H9 (cell line): ENCODE data around the gene MLPH. TPM values are rescaled to one million over a fixed set of nuclear protein-coding genes. Genes with fewer than 3 reads are reported as not detected.

Source experiments
- DNase-seq: peaks from one replicate; pipeline ENCODE4 v3.0.0-alpha.2; 2017
- H2AFZ ChIP-seq: one replicate; pipeline ENCODE4 v1.6.1; 2013; ENCODE audit warnings: mild to moderate bottlenecking, low read length, control low read depth, moderate library complexity
- H2AK5ac ChIP-seq: 2 replicates; pipeline ENCODE4 v1.6.1; 2013; ENCODE audit warnings: low read length, control low read depth, mixed read lengths; ENCODE audit not compliant: insufficient read length
- H2BK120ac ChIP-seq: one replicate; pipeline ENCODE4 v1.6.1; 2013; ENCODE audit warnings: low read depth, mild to moderate bottlenecking, low read length, control low read depth, inconsistent platforms; ENCODE audit not compliant: poor library complexity, severe bottlenecking
- H2BK12ac ChIP-seq: 2 replicates; pipeline ENCODE4 v1.6.1; 2013; ENCODE audit warnings: low read length, control low read depth, mixed read lengths, low read depth; ENCODE audit not compliant: insufficient read length
- H2BK15ac ChIP-seq: 2 replicates; pipeline ENCODE4 v1.6.1; 2013; ENCODE audit warnings: low read depth, low read length, control low read depth
- H2BK20ac ChIP-seq: one replicate; pipeline ENCODE4 v1.6.1; 2013; ENCODE audit warnings: low read depth, mild to moderate bottlenecking, low read length, control low read depth, inconsistent platforms; ENCODE audit not compliant: poor library complexity, severe bottlenecking
- H2BK5ac ChIP-seq: 2 replicates; pipeline ENCODE4 v1.6.1; 2013; ENCODE audit warnings: low read length, control low read depth, mixed read lengths; ENCODE audit not compliant: insufficient read length
- H3K14ac ChIP-seq: 2 replicates; pipeline ENCODE4 v1.6.1; 2013; ENCODE audit warnings: low read length, control low read depth; ENCODE audit not compliant: insufficient read depth
- H3K18ac ChIP-seq: 2 replicates; pipeline ENCODE4 v1.6.1; 2013; ENCODE audit warnings: low read depth, mild to moderate bottlenecking, mixed read lengths, low read length, control low read depth; ENCODE audit not compliant: insufficient read length
- H3K23ac ChIP-seq: 2 replicates; pipeline ENCODE4 v1.6.1; 2013; ENCODE audit warnings: low read length, control low read depth, mixed read lengths, low read depth; ENCODE audit not compliant: insufficient read length
- H3K23me2 ChIP-seq: 2 replicates; pipeline ENCODE4 v1.6.1; 2013; ENCODE audit warnings: low read depth, mild to moderate bottlenecking, mixed read lengths, low read length, control low read depth; ENCODE audit not compliant: insufficient read length, poor library complexity, severe bottlenecking
- H3K27ac ChIP-seq: 2 replicates; pipeline ENCODE4 v1.5.1; 2013; ENCODE audit warnings: low read length, control low read depth, mixed read lengths, low read depth; ENCODE audit not compliant: insufficient read length
- H3K27me3 ChIP-seq: 2 replicates; pipeline ENCODE4 v1.6.1; 2013; ENCODE audit warnings: low read length, control low read depth, inconsistent platforms; ENCODE audit not compliant: insufficient read depth
- H3K4ac ChIP-seq: 2 replicates; pipeline ENCODE4 v1.6.1; 2013; ENCODE audit warnings: low read depth, mild to moderate bottlenecking, control low read depth, inconsistent platforms, low read length, moderate library complexity
- H3K4me1 ChIP-seq: 2 replicates; pipeline ENCODE4 v1.6.1; 2013; ENCODE audit warnings: low read length, control low read depth, inconsistent platforms; ENCODE audit not compliant: insufficient read depth
- H3K4me2 ChIP-seq: 2 replicates; pipeline ENCODE4 v1.6.1; 2013; ENCODE audit warnings: low read length, control low read depth, mixed read lengths; ENCODE audit not compliant: insufficient read length, insufficient read depth
- H3K56ac ChIP-seq: 2 replicates; pipeline ENCODE4 v1.6.1; 2013; ENCODE audit warnings: low read depth, mild to moderate bottlenecking, mixed read lengths, low read length, control low read depth; ENCODE audit not compliant: insufficient read length
- H3K79me1 ChIP-seq: 2 replicates; pipeline ENCODE4 v1.6.1; 2013; ENCODE audit warnings: low read depth, mild to moderate bottlenecking, moderate library complexity, low read length, control low read depth, inconsistent platforms; ENCODE audit not compliant: insufficient read depth, poor library complexity, severe bottlenecking
- H3K79me2 ChIP-seq: 2 replicates; pipeline ENCODE4 v1.6.1; 2013; ENCODE audit warnings: low read length, control low read depth, inconsistent platforms; ENCODE audit not compliant: insufficient read depth
- H3K9ac ChIP-seq: 2 replicates; pipeline ENCODE4 v1.6.1; 2013; ENCODE audit warnings: low read length, control low read depth, mixed read lengths; ENCODE audit not compliant: insufficient read length; ENCODE audit errors: extremely low read depth
- H3K9me3 ChIP-seq: one replicate; pipeline ENCODE4 v1.6.1; 2013; ENCODE audit warnings: low read depth, low read length, inconsistent platforms; ENCODE audit not compliant: control insufficient read depth
- H3T11ph ChIP-seq: one replicate; pipeline ENCODE4 v1.6.1; 2013; ENCODE audit warnings: mild to moderate bottlenecking, low read length, control low read depth, inconsistent platforms
- H4K20me1 ChIP-seq: one replicate; pipeline ENCODE4 v1.6.1; 2013; ENCODE audit not compliant: control insufficient read depth, insufficient read length, insufficient read depth
- H4K5ac ChIP-seq: 2 replicates; pipeline ENCODE4 v1.6.1; 2013; ENCODE audit warnings: low read depth, mild to moderate bottlenecking, mixed read lengths, low read length, control low read depth; ENCODE audit not compliant: insufficient read length
- H4K8ac ChIP-seq: replicated peaks from 2 replicates; pipeline ENCODE4 v1.6.1; 2013; ENCODE audit warnings: low read length, control low read depth, mixed read lengths, low read depth; ENCODE audit not compliant: insufficient read length
- H4K91ac ChIP-seq: 2 replicates; pipeline ENCODE4 v1.6.1; 2013; ENCODE audit warnings: low read depth, mild to moderate bottlenecking, moderate library complexity, mixed read lengths, low read length, control low read depth; ENCODE audit not compliant: insufficient read length
- H3K27ac Mint-ChIP-seq, 3 experiments: 2 replicates in 2 of 3; 3 replicates in 1 of 3; pipeline ENCODE4 v1.8.0; 2020 to 2021; ENCODE audit warnings: mixed read lengths in 3 of 3, mild to moderate bottlenecking in 1 of 3, moderate library complexity in 1 of 3
- H3K27me3 Mint-ChIP-seq: 2 replicates; pipeline ENCODE4 v1.8.0; 2021; ENCODE audit warnings: low read depth, mild to moderate bottlenecking, moderate library complexity, mixed read lengths
- H3K36me3 Mint-ChIP-seq, 3 experiments: 2 replicates in 2 of 3; 3 replicates in 1 of 3; pipeline ENCODE4 v1.8.0; 2020 to 2021; ENCODE audit warnings: low read depth in 3 of 3, mixed read lengths in 3 of 3; ENCODE audit not compliant: insufficient read depth in 1 of 3
- H3K4me1 Mint-ChIP-seq, 2 experiments: 2 replicates each; pipeline ENCODE4 v1.8.0; 2020; ENCODE audit warnings: mixed read lengths in 2 of 2
- H3K4me3 Mint-ChIP-seq, 2 experiments: 2 replicates in 1 of 2; 3 replicates in 1 of 2; pipeline ENCODE4 v1.8.0; 2020 to 2021; ENCODE audit warnings: mild to moderate bottlenecking in 2 of 2, mixed read lengths in 2 of 2, moderate library complexity in 1 of 2
- H3K9me3 Mint-ChIP-seq, 2 experiments: 2 replicates in 1 of 2; 3 replicates in 1 of 2; pipeline ENCODE4 v1.8.0; 2020; ENCODE audit warnings: mild to moderate bottlenecking in 2 of 2, mixed read lengths in 2 of 2, moderate library complexity in 1 of 2
- CTCF ChIP-seq: fragments of 200-600 bp; sonication (generic); conservative IDR thresholded peaks from 3 replicates; pipeline ENCODE4 v1.8.0; 2021; ENCODE audit warnings: antibody characterized with exemption, mild to moderate bottlenecking
- WGBS: extraction: QIAGEN DNeasy Blood & Tissue Kit; methylation state at CpG from one replicate; pipeline ENCODE4 v1.1.7; 2013; ENCODE audit warnings: missing lambda C conversion rate, low lambda C conversion rate, mixed read lengths; ENCODE audit not compliant: insufficient read length; ENCODE audit errors: extremely low coverage; 5-methylcytosine and 5-hydroxymethylcytosine counted together
- total RNA-seq: library from RNA; stranded (reverse); gene quantifications from 2 replicates; pipeline ENCODE4 v1.2.1, GENCODE V29; 2021

Gene MLPH
- total RNA-seq, 1 experiment from 2014 or later: 3.4 TPM

- Histone ChIP-seq H2BK15ac (no peak overlapping the region), H4K20me1 (no peaks in the 10 kb centered on the region), H2BK20ac (no peak overlapping the region), H4K8ac (no peak overlapping the region), H3K14ac (no peak overlapping the region), H2AFZ (no peak overlapping the region), H3K23me2 (no peaks in the 10 kb centered on the region), H3K23ac (no peak overlapping the region), H3T11ph (no peak overlapping the region), H3K56ac (no peak overlapping the region), H3K4me2 (no peak overlapping the region), H3K9ac (no peak overlapping the region), H3K27me3 (no peaks in the 10 kb centered on the region), H3K4ac (no peak overlapping the region), H3K18ac (no peak overlapping the region), H2BK120ac (no peak overlapping the region), H3K9me3 (peaks cover 11% of the 10 kb centered on the region), H2AK5ac (no peak overlapping the region), H3K79me1 (no peaks in the 10 kb centered on the region), H3K4me1 (peaks cover 2% of the 10 kb centered on the region; the same call in 1 of the 2 replicates), H4K91ac (no peak overlapping the region), H3K27ac (no peak overlapping the region), H2BK12ac (no peak overlapping the region), H3K79me2 (no peaks in the 10 kb centered on the region), H2BK5ac (no peak overlapping the region), H4K5ac (no peak overlapping the region)
- H3K27me3 Mint-ChIP-seq: peaks cover 18% of the 10 kb centered on the region
- no peak for TF ChIP-seq CTCF
- H3K9me3 Mint-ChIP-seq: peaks cover 19 to 23% of the 10 kb centered on the region in 2 experiments
- no peak overlapping the region; a peak in 1 of 7 replicates for H3K27ac Mint-ChIP-seq
- H3K36me3 Mint-ChIP-seq: peaks cover 18 to 36% (median 24%) of the 10 kb centered on the region in 3 experiments
- peaks cover 17 to 23% of the 10 kb centered on the region in 2 experiments for H3K4me1 Mint-ChIP-seq
- 100% methylated on average over 1 of the region's 21 CpGs for WGBS
- DNase-seq: no peak
- no peak overlapping the region for H3K4me3 Mint-ChIP-seq
Measured at GRCh38 chr2:237495521-237496117, 8.6 kb downstream of the MLPH start.
